ENCODE results near the gene ADCK1. TPM values are rescaled to one million over a fixed set of nuclear protein-coding genes. Genes with fewer than 3 reads are reported as not detected.

The ADCK1 gene
- total RNA-seq, 1 experiment from 2014 or later, result 12.2 TPM

- H2BK5ac ChIP-seq (ENCODE audit: insufficient read length, low read length), result no peak overlapping the region
- no peak overlapping the region; a peak in 1 of 7 replicates for H3K27ac Mint-ChIP-seq
- TF ChIP-seq, protein P1, sequence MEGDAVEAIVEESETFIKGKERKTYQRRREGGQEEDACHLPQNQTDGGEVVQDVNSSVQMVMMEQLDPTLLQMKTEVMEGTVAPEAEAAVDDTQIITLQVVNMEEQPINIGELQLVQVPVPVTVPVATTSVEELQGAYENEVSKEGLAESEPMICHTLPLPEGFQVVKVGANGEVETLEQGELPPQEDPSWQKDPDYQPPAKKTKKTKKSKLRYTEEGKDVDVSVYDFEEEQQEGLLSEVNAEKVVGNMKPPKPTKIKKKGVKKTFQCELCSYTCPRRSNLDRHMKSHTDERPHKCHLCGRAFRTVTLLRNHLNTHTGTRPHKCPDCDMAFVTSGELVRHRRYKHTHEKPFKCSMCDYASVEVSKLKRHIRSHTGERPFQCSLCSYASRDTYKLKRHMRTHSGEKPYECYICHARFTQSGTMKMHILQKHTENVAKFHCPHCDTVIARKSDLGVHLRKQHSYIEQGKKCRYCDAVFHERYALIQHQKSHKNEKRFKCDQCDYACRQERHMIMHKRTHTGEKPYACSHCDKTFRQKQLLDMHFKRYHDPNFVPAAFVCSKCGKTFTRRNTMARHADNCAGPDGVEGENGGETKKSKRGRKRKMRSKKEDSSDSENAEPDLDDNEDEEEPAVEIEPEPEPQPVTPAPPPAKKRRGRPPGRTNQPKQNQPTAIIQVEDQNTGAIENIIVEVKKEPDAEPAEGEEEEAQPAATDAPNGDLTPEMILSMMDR (conservative IDR thresholded peaks at IDR 0.05), result no peak
- H3K4me3 Mint-ChIP-seq, result no peak overlapping the region
- no peak overlapping the region for H3K18ac ChIP-seq (ENCODE audit: insufficient read length, low read depth, low read length)
- H4K5ac ChIP-seq (ENCODE audit: insufficient read length, low read depth, low read length), result no peak overlapping the region
- H2BK12ac ChIP-seq (ENCODE audit: insufficient read length, low read depth, low read length), result no peak overlapping the region
- no peak overlapping the region for H3K27ac ChIP-seq (ENCODE audit: insufficient read length, low read depth, low read length)
- H3K4me1 ChIP-seq (ENCODE audit: insufficient read depth, low read length), result no peaks in the 10 kb centered on the region
- no peak overlapping the region for H2BK120ac ChIP-seq (ENCODE audit: low read depth, low read length, poor library complexity, severe bottlenecking)
- H3K9me3 Mint-ChIP-seq, result no peaks in the 10 kb centered on the region; a peak in 2 of 5 replicates
- no peak overlapping the region for H2BK15ac ChIP-seq (ENCODE audit: low read depth, low read length)
- no peak overlapping the region for H3K4me2 ChIP-seq (ENCODE audit: insufficient read depth, insufficient read length, low read length)
- no peaks in the 10 kb centered on the region for H3K79me2 ChIP-seq (ENCODE audit: insufficient read depth, low read length)
- H3K23ac ChIP-seq (ENCODE audit: insufficient read length, low read depth, low read length), result no peak overlapping the region
- no peak overlapping the region for H3K56ac ChIP-seq (ENCODE audit: insufficient read length, low read depth, low read length)
- no peaks in the 10 kb centered on the region for H3K27me3 ChIP-seq (ENCODE audit: insufficient read depth, low read length)
- H2BK20ac ChIP-seq (ENCODE audit: low read depth, low read length, poor library complexity, severe bottlenecking), result no peak overlapping the region
- no peak overlapping the region for H3K14ac ChIP-seq (ENCODE audit: insufficient read depth, low read length)
- H4K8ac ChIP-seq (replicated peaks; ENCODE audit: insufficient read length, low read depth, low read length), result no peak overlapping the region
- no peaks in the 10 kb centered on the region for H3K27me3 Mint-ChIP-seq (ENCODE audit: low read depth)
- H3K36me3 Mint-ChIP-seq (ENCODE audit: insufficient read depth in 1 of 3, low read depth in 3 of 3), result peaks cover 0 to 21% (median 4%) of the 10 kb centered on the region in 3 experiments; a peak in 2 of 7 replicates
- H3K9ac ChIP-seq (ENCODE audit: extremely low read depth, insufficient read length, low read length), result no peak overlapping the region
- H3K4me1 Mint-ChIP-seq, result no peaks in the 10 kb centered on the region
- no peak for DNase-seq
- H3K23me2 ChIP-seq (ENCODE audit: insufficient read length, low read depth, low read length, poor library complexity, severe bottlenecking), result no peaks in the 10 kb centered on the region
- WGBS (ENCODE audit: extremely low coverage, insufficient read length, low lambda C conversion rate), result no CpG with 5 or more reads among the region's 3 CpGs
- no peak overlapping the region for H2AFZ ChIP-seq (ENCODE audit: low read length)
- H3T11ph ChIP-seq (ENCODE audit: low read length), result no peak overlapping the region
- H3K4ac ChIP-seq (ENCODE audit: low read depth, low read length), result no peak overlapping the region
- no peaks in the 10 kb centered on the region for H3K9me3 ChIP-seq (ENCODE audit: control insufficient read depth, low read depth, low read length)
- no peak overlapping the region for H2AK5ac ChIP-seq (ENCODE audit: insufficient read length, low read length)
- no peaks in the 10 kb centered on the region for H4K20me1 ChIP-seq (ENCODE audit: control insufficient read depth, insufficient read depth, insufficient read length)
- no peaks in the 10 kb centered on the region for H3K79me1 ChIP-seq (ENCODE audit: insufficient read depth, low read depth, low read length, poor library complexity, severe bottlenecking)
- no peak overlapping the region for H4K91ac ChIP-seq (ENCODE audit: insufficient read length, low read depth, low read length)
Observed at GRCh38 chr14:77822741-77823140, 22.8 kb downstream of the ADCK1 start.
